GM12878 (cell line): ENCODE results near the gene CTAGE9. TPM values are rescaled to one million over a fixed set of nuclear protein-coding genes. Genes with fewer than 3 reads are reported as not detected.

Source experiments
- ATAC-seq: fragments of 200-7000 bp; cut with Tn5 transposase; 3 replicates; pipeline ENCODE4 v1.9.1; 2020; ENCODE audit warnings: mild to moderate bottlenecking, moderate library complexity
- BruUV-seq: library from RNA; stranded (reverse); fragments of 400-500 nt; replicated peaks from 2 replicates; lab custom pipeline; 2021; lab: Mats Ljungman, UMichigan
- CTCF ChIA-PET: fragments of 300-600 bp; sonication (Branson Sonifier 250); formaldehyde crosslinking; extraction: SDS; loops from one replicate; lab custom pipeline; 2021; ENCODE audit warnings: inconsistent platforms; lab: Yijun Ruan, JAX
- POLR2A ChIA-PET: fragments of 350-600 bp; formaldehyde crosslinking; extraction: SDS; loops from one replicate; lab custom pipeline; 2021; ENCODE audit warnings: inconsistent platforms; lab: Charles Lee
- RAD21 ChIA-PET: fragments of 300-600 bp; sonication (Branson Sonifier 250); formaldehyde crosslinking; loops from one replicate; lab custom pipeline; 2023; ENCODE audit warnings: antibody characterized with exemption; ENCODE audit not compliant: unreplicated experiment; lab: Charles Lee
- SMC1A ChIA-PET: fragments of 300-600 bp; sonication (Branson Sonifier 250); formaldehyde crosslinking; loops from one replicate; lab custom pipeline; 2023; ENCODE audit not compliant: unreplicated experiment, uncharacterized antibody; lab: Charles Lee
- DNase-seq: peaks from one replicate; pipeline ENCODE4 v3.0.0-alpha.2; 2011; ENCODE audit warnings: low read depth, low spot score
- FAIRE-seq: peaks from 3 replicates; lab custom pipeline; 2011; peaks lifted over from hg19 to GRCh38; lab: Jason Lieb, UNC
- H2AFZ ChIP-seq: 2 replicates; pipeline ENCODE4 v1.6.0; 2011; ENCODE audit warnings: low read depth, low read length, control low read depth; ENCODE audit not compliant: control insufficient read depth
- H3K27ac ChIP-seq: 2 replicates; pipeline ENCODE4 v1.5.1; 2011; ENCODE audit warnings: control low read depth; ENCODE audit not compliant: control insufficient read depth, insufficient read depth
- H3K27me3 ChIP-seq, 2 experiments: replicated peaks in 1 of 2; 2 replicates each; pipeline versions ENCODE4 v1.6.0 to v1.6.1; 2011; ENCODE audit warnings: low read length in 1 of 2; ENCODE audit not compliant: control insufficient read depth in 2 of 2, insufficient read depth in 2 of 2
- H3K36me3 ChIP-seq, 2 experiments: 2 replicates each; pipeline ENCODE4 v1.5.1; 2011; ENCODE audit warnings: low read length in 1 of 2; ENCODE audit not compliant: control insufficient read depth in 2 of 2, insufficient read depth in 2 of 2
- H3K4me1 ChIP-seq: 2 replicates; pipeline ENCODE4 v1.6.1; 2011; ENCODE audit warnings: mild to moderate bottlenecking, low read length, moderate library complexity, mixed read lengths; ENCODE audit not compliant: control insufficient read depth, insufficient read depth
- H3K4me2 ChIP-seq: 2 replicates; pipeline ENCODE4 v1.6.0; 2011; ENCODE audit warnings: control low read depth; ENCODE audit not compliant: control insufficient read depth, insufficient read depth
- H3K4me3 ChIP-seq: fragments of 200-600 bp; sonication (generic); 2 replicates; pipeline ENCODE4 v1.5.1; 2016
- H3K79me2 ChIP-seq: 2 replicates; pipeline ENCODE4 v1.6.0; 2011; ENCODE audit warnings: low read length; ENCODE audit not compliant: control insufficient read depth, insufficient read depth
- H3K9ac ChIP-seq: 2 replicates; pipeline ENCODE4 v1.8.0; 2011; ENCODE audit warnings: low read length, control low read depth, mixed read lengths; ENCODE audit not compliant: control insufficient read depth, insufficient read depth
- H3K9me3 ChIP-seq: replicated peaks from 3 replicates; pipeline ENCODE4 v1.5.1; 2011; ENCODE audit warnings: mild to moderate bottlenecking, low read length; ENCODE audit not compliant: control insufficient read depth, insufficient read depth
- H4K20me1 ChIP-seq: 2 replicates; pipeline ENCODE4 v1.6.0; 2011; ENCODE audit not compliant: control insufficient read depth, insufficient read depth
- CBX5 ChIP-seq: sonication (generic); IDR thresholded peaks from 2 replicates; pipeline ENCODE4 v1.6.1; 2016; ENCODE audit warnings: low read depth, moderate library complexity, mild to moderate bottlenecking, inconsistent platforms
- CHD2 ChIP-seq: IDR thresholded peaks from 2 replicates; pipeline ENCODE4 v1.6.1; 2011; ENCODE audit warnings: low read depth, low read length, improper control_type of control experiment, borderline replicate concordance
- ZNF24 ChIP-seq: fragments of 450-650 bp; IDR thresholded peaks from 2 replicates; pipeline ENCODE4 v1.6.1; 2017; ENCODE audit warnings: antibody characterized with exemption, mild to moderate bottlenecking
- WGBS: methylation state at CpG from one replicate; pipeline ENCODE4 v1.1.6; 2016; ENCODE audit warnings: low lambda C conversion rate; ENCODE audit not compliant: insufficient replicate concordance, insufficient coverage; ENCODE audit errors: missing lambda C conversion rate; 5-methylcytosine and 5-hydroxymethylcytosine counted together
- in situ Hi-C: fragments of 300-500 bp; cut with MboI; formaldehyde crosslinking; loops from 9 replicates; pipeline ENCODE4 v1.14.3; 2018; ENCODE audit warnings: mixed read lengths
- intact Hi-C: fragments of 100-400 bp; cut with micrococcal nuclease; formaldehyde crosslinking; loops from one replicate; pipeline ENCODE4 v1.14.2; 2022; ENCODE audit not compliant: unreplicated experiment
- polyA plus RNA-seq, 11 experiments: library from polyadenylated mRNA; depleted of rRNA in 4 of 11; unstranded in 6 of 11; stranded (reverse) in 5 of 11; fragments of >200 nt; fragmentation: Nextera tagmentation in 4 of 11; fragmentation: Illumina TruSeq in 1 of 11; extraction: Ambion mirVana in 4 of 11; extraction: Trizol in 1 of 11; gene quantifications; 1 replicate in 1 of 11; 2 replicates in 10 of 11; pipeline versions ENCODE4 v1.2.1 to v1.2.3, GENCODE V29; 2011 to 2016; ENCODE audit warnings: inconsistent platforms in 2 of 11, missing spikeins in 2 of 11, low read depth in 1 of 11
- total RNA-seq, 4 experiments: library from RNA; depleted of rRNA in 3 of 4; stranded (reverse); fragments of >200 nt in 3 of 4; fragmentation: Illumina TruSeq in 1 of 4; extraction: Trizol in 1 of 4; gene quantifications; 2 replicates each; pipeline versions ENCODE4 v1.2.1 to v1.2.3, GENCODE V29; 2013 to 2021
- TF ChIP-seq, protein P1 (sequence below): fragments of 450-650 bp; IDR thresholded peaks from 2 replicates; pipeline ENCODE4 v1.6.1; 2017; ENCODE audit warnings: mild to moderate bottlenecking, low read depth, inconsistent platforms; ENCODE audit not compliant: poor library complexity, severe bottlenecking
- TF ChIP-seq, protein P2 (sequence below): fragments of 450-650 bp; IDR thresholded peaks from 2 replicates; pipeline ENCODE4 v1.6.1; 2017; ENCODE audit warnings: antibody characterized with exemption, mild to moderate bottlenecking, moderate library complexity
- TF ChIP-seq, protein P3 (sequence below): IDR thresholded peaks from 2 replicates; pipeline ENCODE4 v1.6.1; 2011; ENCODE audit warnings: low read depth, mild to moderate bottlenecking, low read length, moderate library complexity, borderline replicate concordance; ENCODE audit errors: extremely low read depth
- TF ChIP-seq, protein P4 (sequence below): fragments of 450-650 bp; conservative IDR thresholded peaks from 2 replicates; pipeline ENCODE4 v1.6.1; 2017; ENCODE audit warnings: mild to moderate bottlenecking, moderate library complexity
- TF ChIP-seq, protein P5 (sequence below): fragments of 450-650 bp; formaldehyde crosslinking; IDR thresholded peaks from 2 replicates; pipeline ENCODE4 v1.4.0; 2022; ENCODE audit warnings: mild to moderate bottlenecking, moderate library complexity
- TF ChIP-seq, protein P6 (sequence below): IDR thresholded peaks from 2 replicates; pipeline ENCODE4 v1.6.1; 2012; ENCODE audit warnings: low read depth, low read length, improper control_type of control experiment
- TF ChIP-seq, protein P7 (sequence below): IDR thresholded peaks from 2 replicates; pipeline ENCODE4 v1.6.1; 2011; ENCODE audit warnings: mild to moderate bottlenecking, low read depth, low read length, moderate library complexity; ENCODE audit not compliant: insufficient replicate concordance

Gene CTAGE9
- total and polyA plus RNA-seq, 10 of the 15 experiments (the other 5 are each of a cell fraction or from before 2014, with no cell fraction given), result 0.06 TPM; not detected in 9

DNA sequence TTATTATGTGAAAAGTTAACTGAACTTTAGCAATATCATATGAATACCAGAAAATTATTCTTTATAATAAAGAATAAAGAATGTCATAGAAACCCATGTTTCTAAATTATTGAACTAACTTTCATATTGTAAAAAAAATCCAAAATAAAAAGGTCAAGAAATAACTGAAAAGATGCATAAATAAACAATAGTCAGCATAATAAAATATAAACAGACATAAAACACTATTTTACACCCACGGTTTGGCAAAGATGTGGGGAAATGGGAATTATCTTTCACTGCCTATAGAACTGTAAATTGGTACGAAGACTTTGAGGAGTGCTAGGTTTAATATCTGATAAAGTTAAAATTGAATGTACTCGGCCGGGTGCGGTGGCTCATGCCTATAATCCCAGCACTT is 34.7 kb upstream of the CTAGE9 start:
- H3K4me1 ChIP-seq, result no peaks in the 10 kb centered on the region
- H3K27me3 ChIP-seq, result no peaks in the 10 kb centered on the region
- BruUV-seq, result no TSS peak
- FAIRE-seq, result no peak
- no peak overlapping the region for H3K4me2 ChIP-seq
- DNase-seq, result no peak
- H3K9ac ChIP-seq, result no peak overlapping the region
- in situ Hi-C loops, result no loop called here
- no peaks in the 10 kb centered on the region for H3K79me2 ChIP-seq
- no peak overlapping the region for H3K27ac ChIP-seq
- H2AFZ ChIP-seq, result no peak overlapping the region
- no peaks in the 10 kb centered on the region for H3K9me3 ChIP-seq
- CTCF ChIA-PET, result no interaction called here
- no peaks in the 10 kb centered on the region for H4K20me1 ChIP-seq
- RAD21 ChIA-PET, result no interaction called here
- no peaks in the 10 kb centered on the region for H3K36me3 ChIP-seq
- POLR2A ChIA-PET, result no interaction called here
- no peak overlapping the region for H3K4me3 ChIP-seq
- WGBS, result 30% methylated on average over 5 of the region's 5 CpGs
- ATAC-seq, result no peak
- SMC1A ChIA-PET, result no interaction called here
- intact Hi-C loops, result no loop called here
- TF ChIP-seq, protein P1, sequence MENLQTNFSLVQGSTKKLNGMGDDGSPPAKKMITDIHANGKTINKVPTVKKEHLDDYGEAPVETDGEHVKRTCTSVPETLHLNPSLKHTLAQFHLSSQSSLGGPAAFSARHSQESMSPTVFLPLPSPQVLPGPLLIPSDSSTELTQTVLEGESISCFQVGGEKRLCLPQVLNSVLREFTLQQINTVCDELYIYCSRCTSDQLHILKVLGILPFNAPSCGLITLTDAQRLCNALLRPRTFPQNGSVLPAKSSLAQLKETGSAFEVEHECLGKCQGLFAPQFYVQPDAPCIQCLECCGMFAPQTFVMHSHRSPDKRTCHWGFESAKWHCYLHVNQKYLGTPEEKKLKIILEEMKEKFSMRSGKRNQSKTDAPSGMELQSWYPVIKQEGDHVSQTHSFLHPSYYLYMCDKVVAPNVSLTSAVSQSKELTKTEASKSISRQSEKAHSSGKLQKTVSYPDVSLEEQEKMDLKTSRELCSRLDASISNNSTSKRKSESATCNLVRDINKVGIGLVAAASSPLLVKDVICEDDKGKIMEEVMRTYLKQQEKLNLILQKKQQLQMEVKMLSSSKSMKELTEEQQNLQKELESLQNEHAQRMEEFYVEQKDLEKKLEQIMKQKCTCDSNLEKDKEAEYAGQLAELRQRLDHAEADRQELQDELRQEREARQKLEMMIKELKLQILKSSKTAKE, result no peak
- TF ChIP-seq, protein P2, sequence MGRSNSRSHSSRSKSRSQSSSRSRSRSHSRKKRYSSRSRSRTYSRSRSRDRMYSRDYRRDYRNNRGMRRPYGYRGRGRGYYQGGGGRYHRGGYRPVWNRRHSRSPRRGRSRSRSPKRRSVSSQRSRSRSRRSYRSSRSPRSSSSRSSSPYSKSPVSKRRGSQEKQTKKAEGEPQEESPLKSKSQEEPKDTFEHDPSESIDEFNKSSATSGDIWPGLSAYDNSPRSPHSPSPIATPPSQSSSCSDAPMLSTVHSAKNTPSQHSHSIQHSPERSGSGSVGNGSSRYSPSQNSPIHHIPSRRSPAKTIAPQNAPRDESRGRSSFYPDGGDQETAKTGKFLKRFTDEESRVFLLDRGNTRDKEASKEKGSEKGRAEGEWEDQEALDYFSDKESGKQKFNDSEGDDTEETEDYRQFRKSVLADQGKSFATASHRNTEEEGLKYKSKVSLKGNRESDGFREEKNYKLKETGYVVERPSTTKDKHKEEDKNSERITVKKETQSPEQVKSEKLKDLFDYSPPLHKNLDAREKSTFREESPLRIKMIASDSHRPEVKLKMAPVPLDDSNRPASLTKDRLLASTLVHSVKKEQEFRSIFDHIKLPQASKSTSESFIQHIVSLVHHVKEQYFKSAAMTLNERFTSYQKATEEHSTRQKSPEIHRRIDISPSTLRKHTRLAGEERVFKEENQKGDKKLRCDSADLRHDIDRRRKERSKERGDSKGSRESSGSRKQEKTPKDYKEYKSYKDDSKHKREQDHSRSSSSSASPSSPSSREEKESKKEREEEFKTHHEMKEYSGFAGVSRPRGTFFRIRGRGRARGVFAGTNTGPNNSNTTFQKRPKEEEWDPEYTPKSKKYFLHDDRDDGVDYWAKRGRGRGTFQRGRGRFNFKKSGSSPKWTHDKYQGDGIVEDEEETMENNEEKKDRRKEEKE, result no peak
- no peak for TF ChIP-seq CBX5
- TF ChIP-seq ZNF24, result no peak
- TF ChIP-seq, protein P3, sequence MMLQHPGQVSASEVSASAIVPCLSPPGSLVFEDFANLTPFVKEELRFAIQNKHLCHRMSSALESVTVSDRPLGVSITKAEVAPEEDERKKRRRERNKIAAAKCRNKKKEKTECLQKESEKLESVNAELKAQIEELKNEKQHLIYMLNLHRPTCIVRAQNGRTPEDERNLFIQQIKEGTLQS, result no peak
- TF ChIP-seq CHD2, result no peak
- TF ChIP-seq, protein P4, sequence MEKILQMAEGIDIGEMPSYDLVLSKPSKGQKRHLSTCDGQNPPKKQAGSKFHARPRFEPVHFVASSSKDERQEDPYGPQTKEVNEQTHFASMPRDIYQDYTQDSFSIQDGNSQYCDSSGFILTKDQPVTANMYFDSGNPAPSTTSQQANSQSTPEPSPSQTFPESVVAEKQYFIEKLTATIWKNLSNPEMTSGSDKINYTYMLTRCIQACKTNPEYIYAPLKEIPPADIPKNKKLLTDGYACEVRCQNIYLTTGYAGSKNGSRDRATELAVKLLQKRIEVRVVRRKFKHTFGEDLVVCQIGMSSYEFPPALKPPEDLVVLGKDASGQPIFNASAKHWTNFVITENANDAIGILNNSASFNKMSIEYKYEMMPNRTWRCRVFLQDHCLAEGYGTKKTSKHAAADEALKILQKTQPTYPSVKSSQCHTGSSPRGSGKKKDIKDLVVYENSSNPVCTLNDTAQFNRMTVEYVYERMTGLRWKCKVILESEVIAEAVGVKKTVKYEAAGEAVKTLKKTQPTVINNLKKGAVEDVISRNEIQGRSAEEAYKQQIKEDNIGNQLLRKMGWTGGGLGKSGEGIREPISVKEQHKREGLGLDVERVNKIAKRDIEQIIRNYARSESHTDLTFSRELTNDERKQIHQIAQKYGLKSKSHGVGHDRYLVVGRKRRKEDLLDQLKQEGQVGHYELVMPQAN, result no peak
- TF ChIP-seq, protein P5, sequence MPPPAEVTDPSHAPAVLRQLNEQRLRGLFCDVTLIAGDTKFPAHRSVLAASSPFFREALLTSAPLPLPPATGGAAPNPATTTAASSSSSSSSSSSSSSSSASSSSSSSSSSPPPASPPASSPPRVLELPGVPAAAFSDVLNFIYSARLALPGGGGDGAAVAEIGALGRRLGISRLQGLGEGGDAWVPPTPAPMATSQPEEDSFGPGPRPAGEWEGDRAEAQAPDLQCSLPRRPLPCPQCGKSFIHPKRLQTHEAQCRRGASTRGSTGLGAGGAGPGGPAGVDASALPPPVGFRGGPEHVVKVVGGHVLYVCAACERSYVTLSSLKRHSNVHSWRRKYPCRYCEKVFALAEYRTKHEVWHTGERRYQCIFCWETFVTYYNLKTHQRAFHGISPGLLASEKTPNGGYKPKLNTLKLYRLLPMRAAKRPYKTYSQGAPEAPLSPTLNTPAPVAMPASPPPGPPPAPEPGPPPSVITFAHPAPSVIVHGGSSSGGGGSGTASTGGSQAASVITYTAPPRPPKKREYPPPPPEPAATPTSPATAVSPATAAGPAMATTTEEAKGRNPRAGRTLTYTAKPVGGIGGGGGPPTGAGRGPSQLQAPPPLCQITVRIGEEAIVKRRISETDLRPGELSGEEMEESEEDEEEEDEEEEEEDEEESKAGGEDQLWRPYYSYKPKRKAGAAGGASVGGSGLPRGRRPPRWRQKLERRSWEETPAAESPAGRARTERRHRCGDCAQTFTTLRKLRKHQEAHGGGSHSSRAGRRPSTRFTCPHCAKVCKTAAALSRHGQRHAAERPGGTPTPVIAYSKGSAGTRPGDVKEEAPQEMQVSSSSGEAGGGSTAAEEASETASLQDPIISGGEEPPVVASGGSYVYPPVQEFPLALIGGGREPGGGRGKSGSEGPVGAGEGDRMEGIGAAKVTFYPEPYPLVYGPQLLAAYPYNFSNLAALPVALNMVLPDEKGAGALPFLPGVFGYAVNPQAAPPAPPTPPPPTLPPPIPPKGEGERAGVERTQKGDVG (CRISPR knock-in tag), result no peak
- TF ChIP-seq, protein P6, sequence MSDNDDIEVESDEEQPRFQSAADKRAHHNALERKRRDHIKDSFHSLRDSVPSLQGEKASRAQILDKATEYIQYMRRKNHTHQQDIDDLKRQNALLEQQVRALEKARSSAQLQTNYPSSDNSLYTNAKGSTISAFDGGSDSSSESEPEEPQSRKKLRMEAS, result no peak
- TF ChIP-seq, protein P7, sequence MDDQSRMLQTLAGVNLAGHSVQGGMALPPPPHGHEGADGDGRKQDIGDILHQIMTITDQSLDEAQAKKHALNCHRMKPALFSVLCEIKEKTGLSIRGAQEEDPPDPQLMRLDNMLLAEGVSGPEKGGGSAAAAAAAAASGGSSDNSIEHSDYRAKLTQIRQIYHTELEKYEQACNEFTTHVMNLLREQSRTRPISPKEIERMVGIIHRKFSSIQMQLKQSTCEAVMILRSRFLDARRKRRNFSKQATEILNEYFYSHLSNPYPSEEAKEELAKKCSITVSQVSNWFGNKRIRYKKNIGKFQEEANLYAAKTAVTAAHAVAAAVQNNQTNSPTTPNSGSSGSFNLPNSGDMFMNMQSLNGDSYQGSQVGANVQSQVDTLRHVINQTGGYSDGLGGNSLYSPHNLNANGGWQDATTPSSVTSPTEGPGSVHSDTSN, result no peak
